Cardiac muscle cell (in vitro differentiated cells and primary cell): Measurements from ENCODE around the gene SCN4B. TPM values are rescaled to one million over a fixed set of nuclear protein-coding genes. Genes with fewer than 3 reads are reported as not detected.

Experiments used
- DNase-seq, 2 donors: peaks; one replicate each; pipeline versions ENCODE4 v3.0.0 to v3.0.0-alpha.2; 2010 to 2017; ENCODE audit warnings: low read depth in 1 of 2, low spot score in 1 of 2
- H3K27ac ChIP-seq: fragments of 200-600 bp; sonication (generic); 2 replicates; pipeline ENCODE4 v1.5.1; 2016
- H3K27me3 ChIP-seq: fragments of 200-600 bp; sonication (generic); 2 replicates; pipeline ENCODE4 v1.6.0; 2016; ENCODE audit warnings: control low read depth
- H3K36me3 ChIP-seq: fragments of 200-600 bp; sonication (generic); 2 replicates; pipeline ENCODE4 v1.5.1; 2016; ENCODE audit warnings: control low read depth
- H3K4me1 ChIP-seq: fragments of 200-600 bp; sonication (generic); 2 replicates; pipeline ENCODE4 v1.8.1; 2017; ENCODE audit warnings: low read depth, mild to moderate bottlenecking, mixed run types
- H3K4me3 ChIP-seq: fragments of 200-600 bp; sonication (generic); 2 replicates; pipeline ENCODE4 v1.5.1; 2016; ENCODE audit warnings: mild to moderate bottlenecking
- H3K9me3 ChIP-seq: fragments of 200-600 bp; sonication (generic); 2 replicates; pipeline ENCODE4 v1.5.1; 2017; ENCODE audit warnings: low read depth, mild to moderate bottlenecking, control low read depth
- CTCF ChIP-seq: IDR thresholded peaks from 2 replicates; pipeline ENCODE4 v1.5.1; 2012; ENCODE audit warnings: low read depth, mild to moderate bottlenecking, low read length
- polyA plus RNA-seq: library from polyadenylated mRNA; unstranded; fragments of >200 nt; fragmentation: Nextera tagmentation; extraction: Ambion mirVana; gene quantifications from 2 replicates; pipeline ENCODE4 v1.2.1, GENCODE V29; 2016
- total RNA-seq: library from RNA; depleted of rRNA; stranded (reverse); fragments of >200 nt; gene quantifications from 2 replicates; pipeline ENCODE4 v1.2.3, GENCODE V29; 2016

SCN4B gene
- total and polyA plus RNA-seq, 2 experiments from 2014 or later = 0.21 to 0.39 TPM

- Histone ChIP-seq H3K36me3 (no peaks in the 10 kb centered on the region), H3K4me1 (no peaks in the 10 kb centered on the region), H3K27ac (no peak overlapping the region), H3K4me3 (no peak overlapping the region), H3K27me3 (no peaks in the 10 kb centered on the region), H3K9me3 (no peaks in the 10 kb centered on the region)
- TF ChIP-seq CTCF = no peak
- DNase-seq = peak in 1 of 2 donors; percentile 20
These were observed 45.8 kb downstream of the SCN4B start for GRCh38 chr11:118106789-118107335.

- Histone ChIP-seq H3K27ac (no peak overlapping the region), H3K4me3 (no peak overlapping the region), H3K27me3 (no peaks in the 10 kb centered on the region), H3K9me3 (no peaks in the 10 kb centered on the region), H3K36me3 (no peaks in the 10 kb centered on the region), H3K4me1 (peaks cover 4% of the 10 kb centered on the region)
- no peak for DNase-seq
- TF ChIP-seq CTCF = no peak
These were observed 46.8 kb downstream of the SCN4B start for GRCh38 chr11:118105657-118106305.

- Histone ChIP-seq H3K9me3 (no peaks in the 10 kb centered on the region), H3K4me1 (peaks cover 5% of the 10 kb centered on the region), H3K27me3 (no peaks in the 10 kb centered on the region), H3K4me3 (no peak overlapping the region), H3K36me3 (no peaks in the 10 kb centered on the region), H3K27ac (no peak overlapping the region)
- no peak for TF ChIP-seq CTCF
- DNase-seq = no peak
These were observed 48.1 kb downstream of the SCN4B start for GRCh38 chr11:118104491-118104890.

- H3K36me3 ChIP-seq = no peaks in the 10 kb centered on the region
- H3K27ac ChIP-seq = no peak overlapping the region
- no peak overlapping the region for H3K4me3 ChIP-seq
- TF ChIP-seq CTCF = no peak
- H3K4me1 ChIP-seq = peaks cover 5% of the 10 kb centered on the region
- H3K9me3 ChIP-seq = no peaks in the 10 kb centered on the region
- no peak for DNase-seq
- no peaks in the 10 kb centered on the region for H3K27me3 ChIP-seq
These were observed 49.8 kb downstream of the SCN4B start for GRCh38 chr11:118102721-118103261.

GRCh38 chr11:118100691-118101232 is 51.9 kb downstream of the SCN4B start:
- H3K4me3 ChIP-seq = no peak overlapping the region
- no peaks in the 10 kb centered on the region for H3K36me3 ChIP-seq
- H3K27ac ChIP-seq = no peak overlapping the region
- DNase-seq = no peak
- H3K9me3 ChIP-seq = no peaks in the 10 kb centered on the region
- H3K27me3 ChIP-seq = no peaks in the 10 kb centered on the region
- TF ChIP-seq CTCF = no peak
- peaks cover 5% of the 10 kb centered on the region for H3K4me1 ChIP-seq
